Measurements from ENCODE around the gene KRT15.

DNA sequence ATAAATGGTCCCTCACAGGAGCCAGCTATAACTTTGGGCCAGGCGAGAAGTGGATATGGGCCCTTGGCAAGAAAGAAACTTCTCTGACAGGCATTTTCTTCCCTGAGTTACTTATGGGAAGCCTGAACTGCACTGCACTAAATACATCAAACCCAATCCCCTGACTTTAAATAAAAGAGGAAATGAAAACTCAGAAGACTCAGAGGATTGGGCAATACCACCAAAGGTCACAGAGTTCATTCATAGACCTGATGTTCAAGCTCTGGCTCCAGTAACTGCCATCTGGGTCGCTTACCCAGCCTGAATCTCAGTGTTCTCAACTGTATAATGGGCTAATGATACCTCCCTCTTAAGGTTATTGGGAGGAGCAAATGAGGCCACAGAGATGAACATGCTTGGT, 38.6 kb downstream of the KRT15 start:
- TF ChIP-seq CTCF (IDR thresholded peaks at IDR 0.05; ENCODE audit: insufficient read depth, low read depth, low read length) (no peak), EZH2 (IDR thresholded peaks at IDR 0.05; ENCODE audit: insufficient read depth, low read length) (no peak)

All from astrocyte (in vitro differentiated cells and primary cell).